Body of pancreas (tissue), 4 donors: ENCODE measurements around the gene UQCC2. TPM values are rescaled to one million over a fixed set of nuclear protein-coding genes. Genes with fewer than 3 reads are reported as not detected.

ENCODE experiments used
- ATAC-seq: fragments of 150-250 bp; one replicate; pipeline ENCODE4 v1.9.1; 2016
- DNase-seq, 4 donors: peaks; one replicate each; pipeline ENCODE4 v3.0.0-alpha.2; 2019
- H3K27ac ChIP-seq, 4 donors: fragments of 200-600 bp; sonication (generic); 1 replicate in 3 of 4; 2 replicates in 1 of 4; pipeline versions ENCODE4 v1.5.1 to v1.6.1; 2016 to 2019; ENCODE audit warnings: mild to moderate bottlenecking in 1 of 4, mixed read lengths in 1 of 4, moderate library complexity in 1 of 4
- H3K27me3 ChIP-seq, 2 donors: fragments of 200-600 bp; sonication (generic); one replicate each; pipeline ENCODE4 v1.6.0; 2016; ENCODE audit warnings: mild to moderate bottlenecking in 1 of 2
- H3K36me3 ChIP-seq, 2 donors: fragments of 200-600 bp; sonication (generic); replicated peaks in 1 of 2; 2 replicates each; pipeline ENCODE4 v1.5.1; 2016; ENCODE audit warnings: low read depth in 2 of 2; ENCODE audit not compliant: insufficient read depth in 1 of 2
- H3K4me1 ChIP-seq: fragments of 200-600 bp; sonication (generic); one replicate; pipeline ENCODE4 v1.6.0; 2016
- H3K4me3 ChIP-seq, 2 donors: fragments of 200-600 bp; sonication (generic); 1 replicate in 1 of 2; 2 replicates in 1 of 2; pipeline ENCODE4 v1.5.1; 2016 to 2019
- H3K9me3 ChIP-seq, 3 donors: fragments of 200-600 bp; sonication (generic); 1 replicate in 2 of 3; 2 replicates in 1 of 3; pipeline ENCODE4 v1.5.1; 2016
- POLR2A ChIP-seq, 3 donors: fragments of 450-650 bp; IDR thresholded peaks; one replicate each; pipeline ENCODE4 v1.6.1; 2016; ENCODE audit warnings: antibody characterized with exemption in 3 of 3, mild to moderate bottlenecking in 2 of 3
- WGBS, 2 donors: methylation state at CpG; one replicate each; pipeline ENCODE4 v1.1.5; 2017; 5-methylcytosine and 5-hydroxymethylcytosine counted together
- intact Hi-C: fragments of 100-400 bp; cut with DNase I; formaldehyde crosslinking; loops from one replicate; pipeline ENCODE4 v1.15.1; 2023
- total RNA-seq, 2 donors: library from RNA; depleted of rRNA; stranded (reverse); fragments of >200 nt; gene quantifications; one replicate each; pipeline ENCODE4 v1.1.0, GENCODE V29; 2016
- TF ChIP-seq, protein P1 (sequence below), 7 experiments: fragments of 450-650 bp in 4 of 7; fragments of 200-600 bp in 3 of 7; sonication (generic) in 3 of 7; IDR thresholded peaks; one replicate each; pipeline ENCODE4 v1.5.1; 2016 to 2019; ENCODE audit warnings: antibody characterized with exemption in 7 of 7

The UQCC2 gene
- total RNA-seq, 2 donors from 2014 or later, result 4.0 to 17.6 TPM

GRCh38 chr6:33670971-33671743 is 40.3 kb downstream of the UQCC2 start:
- Histone ChIP-seq H3K4me1 (no peaks in the 10 kb centered on the region), H3K27ac (no peak overlapping the region), H3K9me3 (no peaks in the 10 kb centered on the region), H3K4me3 (no peak overlapping the region), H3K36me3 (peaks cover 5 to 9% of the 10 kb centered on the region in 2 donors), H3K27me3 (no peaks in the 10 kb centered on the region)
- ATAC-seq (no peak), DNase-seq (no peak)
- intact Hi-C loops, result no loop called here
- WGBS, 2 donors, result 70 to 73% methylated on average over 27 to 30 of the region's 30 CpGs
- TF ChIP-seq, protein P1, sequence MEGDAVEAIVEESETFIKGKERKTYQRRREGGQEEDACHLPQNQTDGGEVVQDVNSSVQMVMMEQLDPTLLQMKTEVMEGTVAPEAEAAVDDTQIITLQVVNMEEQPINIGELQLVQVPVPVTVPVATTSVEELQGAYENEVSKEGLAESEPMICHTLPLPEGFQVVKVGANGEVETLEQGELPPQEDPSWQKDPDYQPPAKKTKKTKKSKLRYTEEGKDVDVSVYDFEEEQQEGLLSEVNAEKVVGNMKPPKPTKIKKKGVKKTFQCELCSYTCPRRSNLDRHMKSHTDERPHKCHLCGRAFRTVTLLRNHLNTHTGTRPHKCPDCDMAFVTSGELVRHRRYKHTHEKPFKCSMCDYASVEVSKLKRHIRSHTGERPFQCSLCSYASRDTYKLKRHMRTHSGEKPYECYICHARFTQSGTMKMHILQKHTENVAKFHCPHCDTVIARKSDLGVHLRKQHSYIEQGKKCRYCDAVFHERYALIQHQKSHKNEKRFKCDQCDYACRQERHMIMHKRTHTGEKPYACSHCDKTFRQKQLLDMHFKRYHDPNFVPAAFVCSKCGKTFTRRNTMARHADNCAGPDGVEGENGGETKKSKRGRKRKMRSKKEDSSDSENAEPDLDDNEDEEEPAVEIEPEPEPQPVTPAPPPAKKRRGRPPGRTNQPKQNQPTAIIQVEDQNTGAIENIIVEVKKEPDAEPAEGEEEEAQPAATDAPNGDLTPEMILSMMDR (IDR thresholded peaks at IDR 0.05), result no peak
- no peak for TF ChIP-seq POLR2A (IDR thresholded peaks at IDR 0.05)

DNA sequence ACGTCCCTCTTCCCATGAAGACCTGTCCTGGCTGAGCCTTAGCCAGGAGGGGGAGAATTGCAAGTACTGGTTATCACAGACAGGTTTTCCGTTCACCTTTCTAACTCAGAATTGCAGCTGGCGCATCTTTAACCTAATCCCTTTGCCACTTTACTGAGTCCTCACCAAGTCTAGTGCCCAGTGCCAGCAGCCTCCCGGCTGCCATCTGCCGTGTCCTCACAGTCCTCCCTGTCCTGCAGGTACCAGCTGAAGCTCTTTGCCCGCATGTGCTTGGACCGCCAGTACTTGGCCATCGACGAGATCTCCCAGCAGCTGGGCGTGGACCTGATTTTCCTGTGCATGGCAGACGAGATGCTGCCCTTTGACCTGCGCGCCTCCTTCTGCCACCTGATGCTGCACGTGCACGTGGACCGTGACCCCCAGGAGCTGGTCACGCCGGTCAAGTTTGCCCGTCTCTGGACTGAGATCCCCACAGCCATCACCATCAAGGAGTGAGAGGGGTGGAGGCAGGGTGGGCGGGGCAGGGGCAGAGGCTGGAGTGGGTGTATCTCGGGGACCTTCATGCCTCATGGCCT is 41.3 kb downstream of the UQCC2 start:
- Histone ChIP-seq H3K27me3 (no peaks in the 10 kb centered on the region), H3K4me3 (no peak overlapping the region), H3K9me3 (no peaks in the 10 kb centered on the region), H3K27ac (no peak overlapping the region), H3K36me3 (peaks cover 5 to 9% of the 10 kb centered on the region in 2 donors), H3K4me1 (no peaks in the 10 kb centered on the region)
- DNase-seq (no peak), ATAC-seq (no peak)
- intact Hi-C loops, result no loop called here
- TF ChIP-seq POLR2A (IDR thresholded peaks at IDR 0.05), result no peak
- TF ChIP-seq, protein P1 (IDR thresholded peaks at IDR 0.05), result no peak
- 81 to 90% methylated on average over 11 to 21 of the region's 21 CpGs for WGBS, 2 donors

DNA sequence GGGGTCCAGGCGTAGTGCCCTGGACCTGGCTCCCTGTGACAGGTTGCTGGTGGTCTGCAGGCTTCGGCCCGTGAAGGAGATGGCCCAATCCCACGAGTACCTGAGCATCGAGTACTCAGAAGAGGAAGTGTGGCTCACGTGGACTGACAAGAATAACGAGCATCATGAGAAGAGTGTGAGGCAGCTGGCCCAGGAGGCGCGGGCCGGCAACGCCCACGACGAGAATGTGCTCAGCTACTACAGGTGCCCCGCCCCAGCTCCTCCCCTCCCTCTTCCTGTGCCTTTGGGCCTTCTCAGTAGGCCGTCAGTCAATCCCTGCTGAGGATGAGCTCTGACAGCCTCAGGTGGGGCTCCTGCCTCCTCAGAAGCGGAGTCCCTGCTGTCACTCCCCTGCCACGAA is 42.6 kb downstream of the UQCC2 start:
- H3K4me1 ChIP-seq, result no peaks in the 10 kb centered on the region
- no peaks in the 10 kb centered on the region for H3K9me3 ChIP-seq
- peaks cover 5 to 9% of the 10 kb centered on the region in 2 donors for H3K36me3 ChIP-seq
- DNase-seq (no peak), ATAC-seq (no peak)
- H3K27ac ChIP-seq, result no peak overlapping the region
- WGBS, 2 donors, result 71 to 78% methylated on average over 14 to 17 of the region's 17 CpGs
- no peak overlapping the region for H3K4me3 ChIP-seq
- intact Hi-C loops, result no loop called here
- TF ChIP-seq, protein P1 (IDR thresholded peaks at IDR 0.05), result no peak
- TF ChIP-seq POLR2A (IDR thresholded peaks at IDR 0.05), result no peak
- H3K27me3 ChIP-seq, result no peaks in the 10 kb centered on the region

DNA sequence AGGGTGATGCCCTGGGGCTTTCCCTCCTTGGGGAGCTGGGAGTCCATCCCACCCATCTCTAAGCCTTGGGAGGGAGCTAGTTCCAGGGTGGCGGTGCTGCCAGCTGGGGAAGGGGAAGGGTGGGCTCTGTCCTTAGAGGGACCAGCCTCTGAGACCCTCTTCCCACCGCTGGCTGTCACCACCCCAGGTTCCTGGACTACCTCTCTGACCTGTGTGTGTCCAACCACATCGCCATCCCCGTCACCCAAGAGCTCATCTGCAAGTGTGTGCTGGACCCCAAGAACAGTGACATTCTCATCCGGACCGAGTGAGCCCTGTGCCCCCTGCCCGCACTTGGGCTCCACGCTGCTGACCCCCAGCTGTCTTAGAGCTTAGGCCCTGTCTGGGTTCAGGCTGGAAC is 43.2 kb downstream of the UQCC2 start:
- Histone ChIP-seq H3K27ac (no peak overlapping the region), H3K9me3 (no peaks in the 10 kb centered on the region), H3K4me3 (no peak overlapping the region), H3K4me1 (no peaks in the 10 kb centered on the region), H3K27me3 (no peaks in the 10 kb centered on the region), H3K36me3 (peaks cover 0 to 9% of the 10 kb centered on the region in 2 donors)
- ATAC-seq (no peak), DNase-seq (no peak)
- intact Hi-C loops, result no loop called here
- TF ChIP-seq, protein P1 (IDR thresholded peaks at IDR 0.05), result no peak
- no peak for TF ChIP-seq POLR2A (IDR thresholded peaks at IDR 0.05)
- 93 to 94% methylated on average over 6 to 8 of the region's 8 CpGs for WGBS, 2 donors
